HCT116 (cell line): Measurements from ENCODE around the gene AP1AR. TPM values are rescaled to one million over a fixed set of nuclear protein-coding genes. Genes with fewer than 3 reads are reported as not detected.

Experiments
- ATAC-seq: fragments of 200-7000 bp; cut with Tn5 transposase; 2 replicates; pipeline ENCODE4 v1.9.1; 2020; ENCODE audit warnings: mild to moderate bottlenecking, moderate library complexity
- BruUV-seq: library from RNA; stranded (reverse); fragments of 400-500 nt; replicated peaks from 2 replicates; lab custom pipeline; 2021; lab: Mats Ljungman, UMichigan
- CTCF ChIA-PET: fragments of 300-600 bp; sonication (Branson Sonifier 250); formaldehyde crosslinking; loops from one replicate; lab custom pipeline; 2021; ENCODE audit warnings: antibody characterized with exemption; lab: Charles Lee
- POLR2A ChIA-PET: fragments of 300-600, 350-600 bp; sonication (Branson Sonifier 250); formaldehyde crosslinking; loops from one replicate; lab custom pipeline; 2021; ENCODE audit warnings: antibody characterized with exemption; lab: Charles Lee
- RAD21 ChIA-PET, 2 experiments: fragments of 300-600 bp; sonication (Branson Sonifier 250); formaldehyde crosslinking; loops; one replicate each; lab custom pipeline; 2023; ENCODE audit warnings: low total read pairs in 2 of 2; ENCODE audit not compliant: uncharacterized antibody in 2 of 2, unreplicated experiment in 2 of 2, low non-redundant PET in 1 of 2; lab: Charles Lee
- DNase-seq: peaks from one replicate; pipeline ENCODE4 v3.0.0-alpha.2; 2010; ENCODE audit warnings: low read depth, low spot score
- H2AFZ ChIP-seq: fragments of 200-600 bp; shearing (Covaris generic), sonication (generic); 2 replicates; pipeline ENCODE4 v1.6.1; 2017; ENCODE audit warnings: low read depth, mixed run types, mixed read lengths, antibody characterized with exemption, low read length; ENCODE audit not compliant: poor library complexity, severe bottlenecking
- H3K27ac ChIP-seq: 2 replicates; pipeline ENCODE4 v1.5.1; 2012; ENCODE audit warnings: low read depth, low read length
- H3K27me3 ChIP-seq: fragments of 200-600 bp; sonication (generic); 2 replicates; pipeline ENCODE4 v1.6.1; 2016; ENCODE audit warnings: mixed run types, low read length, mixed read lengths; ENCODE audit not compliant: insufficient read depth
- H3K36me3 ChIP-seq, 2 experiments: fragments of 200-500 bp in 1 of 2; fragments of 200-600 bp in 1 of 2; sonication (Bioruptor generic) in 1 of 2; sonication (generic) in 1 of 2; 2 replicates each; pipeline versions ENCODE4 v1.5.1 to v1.6.1; 2014 to 2016; ENCODE audit warnings: low read length in 2 of 2, inconsistent platforms in 1 of 2, mixed read lengths in 1 of 2, mixed run types in 1 of 2; ENCODE audit not compliant: insufficient read depth in 2 of 2, control insufficient read depth in 1 of 2
- H3K4me1 ChIP-seq, 2 experiments: fragments of 200-600 bp in 1 of 2; sonication (generic) in 1 of 2; 2 replicates each; pipeline versions ENCODE4 v1.5.1 to v1.6.1; 2012 to 2017; ENCODE audit warnings: low read length in 2 of 2, inconsistent platforms in 1 of 2, mild to moderate bottlenecking in 1 of 2, mixed read lengths in 1 of 2, mixed run types in 1 of 2, moderate library complexity in 1 of 2; ENCODE audit not compliant: insufficient read depth in 2 of 2, control insufficient read depth in 1 of 2
- H3K4me2 ChIP-seq: fragments of 200-600 bp; sonication (generic); 2 replicates; pipeline ENCODE4 v1.6.1; 2017; ENCODE audit warnings: mixed run types, low read length, mixed read lengths
- H3K4me3 ChIP-seq, 2 experiments: fragments of 200-600 bp in 1 of 2; sonication (generic) in 1 of 2; replicated peaks in 1 of 2; 2 replicates each; pipeline ENCODE4 v1.5.1; 2011 to 2016; ENCODE audit warnings: low read length in 2 of 2, control low read depth in 1 of 2, low read depth in 1 of 2, mild to moderate bottlenecking in 1 of 2, mixed read lengths in 1 of 2, mixed run types in 1 of 2
- H3K79me2 ChIP-seq: fragments of 200-600 bp; sonication (generic); 2 replicates; pipeline ENCODE4 v1.6.1; 2017; ENCODE audit warnings: mild to moderate bottlenecking, mixed run types, low read length, moderate library complexity, mixed read lengths; ENCODE audit not compliant: insufficient read depth
- H3K9ac ChIP-seq: fragments of 200-600 bp; sonication (generic); 2 replicates; pipeline ENCODE4 v1.6.1; 2016; ENCODE audit warnings: low read length, mixed read lengths
- H3K9me2 ChIP-seq: fragments of 200-600 bp; sonication (generic), shearing (Covaris generic); 2 replicates; pipeline ENCODE4 v1.6.1; 2017; ENCODE audit warnings: mixed run types, mild to moderate bottlenecking, moderate library complexity; ENCODE audit not compliant: insufficient read depth
- H3K9me3 ChIP-seq, 2 experiments: fragments of 200-500 bp in 1 of 2; fragments of 200-600 bp in 1 of 2; sonication (Bioruptor generic) in 1 of 2; sonication (generic) in 1 of 2; 2 replicates each; pipeline ENCODE4 v1.6.1; 2014 to 2017; ENCODE audit warnings: low read length in 2 of 2, mixed read lengths in 2 of 2, inconsistent platforms in 1 of 2, low read depth in 1 of 2, mild to moderate bottlenecking in 1 of 2, mixed run types in 1 of 2, moderate library complexity in 1 of 2; ENCODE audit not compliant: control insufficient read depth in 1 of 2, insufficient read depth in 1 of 2
- H4K20me1 ChIP-seq: fragments of 200-600 bp; sonication (generic), shearing (Covaris generic); 2 replicates; pipeline ENCODE4 v1.6.1; 2017; ENCODE audit warnings: mixed run types, mild to moderate bottlenecking, moderate library complexity; ENCODE audit not compliant: insufficient read depth
- ELF1 ChIP-seq: IDR thresholded peaks from 2 replicates; pipeline ENCODE4 v1.6.1; 2012; ENCODE audit warnings: low read depth, borderline replicate concordance
- EZH2phosphoT487 ChIP-seq: fragments of 200-600 bp; IDR thresholded peaks from 2 replicates; pipeline ENCODE4 v1.6.1; 2018; ENCODE audit warnings: antibody characterized with exemption, borderline replicate concordance
- JUND ChIP-seq: IDR thresholded peaks from 2 replicates; pipeline ENCODE4 v1.6.1; 2012
- POLR2AphosphoS5 ChIP-seq: IDR thresholded peaks from 2 replicates; pipeline ENCODE4 v1.6.1; 2011; ENCODE audit warnings: mild to moderate bottlenecking, low read depth, low read length, moderate library complexity
- RAD21 ChIP-seq: IDR thresholded peaks from 2 replicates; pipeline ENCODE4 v1.6.1; 2012; ENCODE audit warnings: low read depth, mild to moderate bottlenecking
- SIN3A ChIP-seq: IDR thresholded peaks from 2 replicates; pipeline ENCODE4 v1.6.1; 2012; ENCODE audit warnings: low read depth
- ZNF274 ChIP-seq: fragments of 200-500 bp; sonication (Bioruptor generic); IDR thresholded peaks from 2 replicates; pipeline ENCODE4 v1.6.1; 2014; ENCODE audit warnings: mild to moderate bottlenecking, low read depth, low read length, inconsistent platforms
- intact Hi-C: fragments of 100-400 bp; cut with micrococcal nuclease; formaldehyde crosslinking; loops from 2 replicates; pipeline ENCODE4 v1.10.0; 2022
- total RNA-seq: library from RNA; stranded (reverse); gene quantifications from one replicate; pipeline ENCODE4 v1.2.1, GENCODE V29; 2021; ENCODE audit not compliant: unreplicated experiment
- TF ChIP-seq, protein P1 (sequence below): IDR thresholded peaks from 2 replicates; pipeline ENCODE4 v1.6.1; 2012; ENCODE audit warnings: low read depth

Gene AP1AR
- total RNA-seq, 1 experiment from 2014 or later, result 56.7 TPM

DNA sequence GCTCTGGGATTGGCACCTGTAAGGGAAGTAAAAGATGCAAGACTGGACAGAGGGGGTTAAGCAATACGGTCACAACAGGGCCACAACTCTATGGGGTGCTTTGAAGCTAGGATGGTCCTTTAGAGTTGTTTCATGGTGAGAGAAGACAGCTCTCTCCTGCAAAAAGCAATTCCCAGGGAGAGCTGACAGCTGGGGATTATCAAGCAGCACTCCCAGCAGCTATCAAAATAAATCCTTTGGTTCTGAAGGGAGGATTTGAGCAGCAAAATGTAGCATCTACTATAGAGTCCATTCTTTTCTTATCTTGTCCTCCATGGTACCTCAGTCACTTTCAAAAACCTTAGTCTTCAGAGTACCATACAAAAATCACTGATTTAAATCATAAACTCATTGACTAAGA is 35.1 kb upstream of the AP1AR start:
- CTCF ChIA-PET, result no interaction called here
- no peak for DNase-seq
- Histone ChIP-seq H3K4me3 (no peak overlapping the region), H3K4me2 (no peak overlapping the region), H3K79me2 (no peaks in the 10 kb centered on the region), H2AFZ (no peak overlapping the region), H3K9me3 (no peaks in the 10 kb centered on the region), H4K20me1 (no peaks in the 10 kb centered on the region), H3K27me3 (no peaks in the 10 kb centered on the region), H3K9ac (no peak overlapping the region), H3K4me1 (peaks cover 9% of the 10 kb centered on the region in 2 experiments; a peak in 1 of 4 replicates), H3K9me2 (no peaks in the 10 kb centered on the region), H3K36me3 (no peaks in the 10 kb centered on the region), H3K27ac (no peak overlapping the region)
- intact Hi-C loops, result no loop called here
- no peak for ATAC-seq
- TF ChIP-seq EZH2phosphoT487, result no peak
- no peak for TF ChIP-seq JUND
- no peak for TF ChIP-seq SIN3A
- TF ChIP-seq ZNF274, result no peak
- no peak for TF ChIP-seq POLR2AphosphoS5
- TF ChIP-seq ELF1, result no peak
- TF ChIP-seq RAD21, result no peak
- TF ChIP-seq, protein P1, sequence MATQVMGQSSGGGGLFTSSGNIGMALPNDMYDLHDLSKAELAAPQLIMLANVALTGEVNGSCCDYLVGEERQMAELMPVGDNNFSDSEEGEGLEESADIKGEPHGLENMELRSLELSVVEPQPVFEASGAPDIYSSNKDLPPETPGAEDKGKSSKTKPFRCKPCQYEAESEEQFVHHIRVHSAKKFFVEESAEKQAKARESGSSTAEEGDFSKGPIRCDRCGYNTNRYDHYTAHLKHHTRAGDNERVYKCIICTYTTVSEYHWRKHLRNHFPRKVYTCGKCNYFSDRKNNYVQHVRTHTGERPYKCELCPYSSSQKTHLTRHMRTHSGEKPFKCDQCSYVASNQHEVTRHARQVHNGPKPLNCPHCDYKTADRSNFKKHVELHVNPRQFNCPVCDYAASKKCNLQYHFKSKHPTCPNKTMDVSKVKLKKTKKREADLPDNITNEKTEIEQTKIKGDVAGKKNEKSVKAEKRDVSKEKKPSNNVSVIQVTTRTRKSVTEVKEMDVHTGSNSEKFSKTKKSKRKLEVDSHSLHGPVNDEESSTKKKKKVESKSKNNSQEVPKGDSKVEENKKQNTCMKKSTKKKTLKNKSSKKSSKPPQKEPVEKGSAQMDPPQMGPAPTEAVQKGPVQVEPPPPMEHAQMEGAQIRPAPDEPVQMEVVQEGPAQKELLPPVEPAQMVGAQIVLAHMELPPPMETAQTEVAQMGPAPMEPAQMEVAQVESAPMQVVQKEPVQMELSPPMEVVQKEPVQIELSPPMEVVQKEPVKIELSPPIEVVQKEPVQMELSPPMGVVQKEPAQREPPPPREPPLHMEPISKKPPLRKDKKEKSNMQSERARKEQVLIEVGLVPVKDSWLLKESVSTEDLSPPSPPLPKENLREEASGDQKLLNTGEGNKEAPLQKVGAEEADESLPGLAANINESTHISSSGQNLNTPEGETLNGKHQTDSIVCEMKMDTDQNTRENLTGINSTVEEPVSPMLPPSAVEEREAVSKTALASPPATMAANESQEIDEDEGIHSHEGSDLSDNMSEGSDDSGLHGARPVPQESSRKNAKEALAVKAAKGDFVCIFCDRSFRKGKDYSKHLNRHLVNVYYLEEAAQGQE, result no peak
- POLR2A ChIA-PET, result no interaction called here
- RAD21 ChIA-PET, result no interaction called here
- no TSS peak for BruUV-seq
